WERI-Rb-1 (cell line): ENCODE measurements around the gene SLC27A4.

ENCODE experiments used
- DNase-seq: peaks from one replicate; pipeline ENCODE4 v3.0.0-alpha.2; 2020
- H3K27ac ChIP-seq: fragments of 250-450 bp; sonication (Bioruptor Pico); 2 replicates; pipeline ENCODE4 v1.5.1; 2020; ENCODE audit warnings: mild to moderate bottlenecking, moderate library complexity
- H3K27me3 ChIP-seq: fragments of 250-450 bp; sonication (Bioruptor Pico); 2 replicates; pipeline ENCODE4 v1.5.1; 2021; ENCODE audit warnings: mild to moderate bottlenecking, low read depth, moderate library complexity; ENCODE audit not compliant: insufficient read depth, severe bottlenecking
- H3K36me3 ChIP-seq: fragments of 250-450 bp; sonication (Bioruptor Pico); 2 replicates; pipeline ENCODE4 v1.5.1; 2020; ENCODE audit warnings: mild to moderate bottlenecking, moderate library complexity
- H3K4me3 ChIP-seq: 2 replicates; pipeline ENCODE4 v1.5.1; 2011; ENCODE audit warnings: low read depth, mild to moderate bottlenecking, control low read depth, low read length
- H3K9me3 ChIP-seq: fragments of 250-450 bp; sonication (Bioruptor Pico); 2 replicates; pipeline ENCODE4 v1.5.1; 2021; ENCODE audit warnings: mild to moderate bottlenecking, moderate library complexity; ENCODE audit not compliant: severe bottlenecking
- TF ChIP-seq, protein P1 (sequence below): IDR thresholded peaks from 2 replicates; pipeline ENCODE4 v1.5.1; 2011; ENCODE audit warnings: low read depth, mild to moderate bottlenecking, control low read depth, inconsistent platforms, low read length

SLC27A4 gene

DNA sequence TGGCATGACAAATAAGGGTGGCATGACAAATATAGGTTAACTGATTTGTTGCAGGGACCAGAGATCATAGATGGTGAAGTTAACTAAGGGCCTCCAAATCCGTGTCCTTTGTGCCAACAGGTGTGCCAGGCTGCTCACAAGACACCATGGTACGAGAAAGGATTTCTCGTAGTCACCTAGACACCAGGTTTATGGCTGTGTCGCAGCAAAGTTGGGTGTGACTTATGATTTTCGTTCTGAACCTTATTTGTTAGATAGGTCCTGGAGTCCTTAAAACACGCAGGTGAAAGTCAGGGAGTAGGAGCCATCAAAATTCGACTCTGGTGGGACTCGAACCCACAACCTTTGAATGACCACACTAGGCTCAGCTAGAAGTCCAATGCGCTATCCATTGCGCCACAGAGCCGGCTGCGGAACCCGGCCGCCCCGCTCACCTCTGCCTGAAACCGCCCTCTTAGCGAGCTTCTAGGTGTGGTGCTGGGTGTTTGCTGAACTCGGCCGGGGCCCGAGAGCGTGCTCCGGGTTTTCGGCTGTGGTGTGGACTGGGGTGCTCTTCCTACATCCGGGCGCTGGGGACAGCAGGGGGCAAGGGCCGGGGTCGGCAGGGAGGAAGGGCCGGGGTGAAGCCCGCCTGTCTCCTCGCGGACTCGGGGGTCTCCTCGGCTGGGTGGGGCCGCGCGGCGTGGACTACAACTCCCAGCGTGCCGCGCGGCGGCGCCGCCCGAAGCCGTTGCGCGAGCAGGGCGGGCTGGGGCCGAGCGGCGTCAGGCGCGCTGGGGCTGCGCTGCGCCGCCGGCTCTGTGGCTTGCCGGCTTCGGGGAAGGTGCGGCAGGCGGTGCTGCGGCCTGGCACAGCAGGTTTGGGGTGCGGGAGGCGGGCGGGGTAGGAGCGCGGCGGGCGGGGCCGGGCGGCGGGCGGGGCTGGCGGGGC is at the start of gene SLC27A4:
TSS of gene SLC27A4 (plus strand) at position 767 of the 930 bp plus-strand sequence. CDS start 2,606 bp downstream, outside the sequence.
- peak; percentile 83 for DNase-seq
- Histone ChIP-seq H3K27me3 (no peaks in the 10 kb centered on the region), H3K9me3 (no peaks in the 10 kb centered on the region), H3K36me3 (peaks cover 20% of the 10 kb centered on the region), H3K27ac (peak within 1 kb of the TSS; percentile 54), H3K4me3 (peak within 1 kb of the TSS; percentile 84)
- TF ChIP-seq, protein P1, sequence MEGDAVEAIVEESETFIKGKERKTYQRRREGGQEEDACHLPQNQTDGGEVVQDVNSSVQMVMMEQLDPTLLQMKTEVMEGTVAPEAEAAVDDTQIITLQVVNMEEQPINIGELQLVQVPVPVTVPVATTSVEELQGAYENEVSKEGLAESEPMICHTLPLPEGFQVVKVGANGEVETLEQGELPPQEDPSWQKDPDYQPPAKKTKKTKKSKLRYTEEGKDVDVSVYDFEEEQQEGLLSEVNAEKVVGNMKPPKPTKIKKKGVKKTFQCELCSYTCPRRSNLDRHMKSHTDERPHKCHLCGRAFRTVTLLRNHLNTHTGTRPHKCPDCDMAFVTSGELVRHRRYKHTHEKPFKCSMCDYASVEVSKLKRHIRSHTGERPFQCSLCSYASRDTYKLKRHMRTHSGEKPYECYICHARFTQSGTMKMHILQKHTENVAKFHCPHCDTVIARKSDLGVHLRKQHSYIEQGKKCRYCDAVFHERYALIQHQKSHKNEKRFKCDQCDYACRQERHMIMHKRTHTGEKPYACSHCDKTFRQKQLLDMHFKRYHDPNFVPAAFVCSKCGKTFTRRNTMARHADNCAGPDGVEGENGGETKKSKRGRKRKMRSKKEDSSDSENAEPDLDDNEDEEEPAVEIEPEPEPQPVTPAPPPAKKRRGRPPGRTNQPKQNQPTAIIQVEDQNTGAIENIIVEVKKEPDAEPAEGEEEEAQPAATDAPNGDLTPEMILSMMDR = no peak

DNA sequence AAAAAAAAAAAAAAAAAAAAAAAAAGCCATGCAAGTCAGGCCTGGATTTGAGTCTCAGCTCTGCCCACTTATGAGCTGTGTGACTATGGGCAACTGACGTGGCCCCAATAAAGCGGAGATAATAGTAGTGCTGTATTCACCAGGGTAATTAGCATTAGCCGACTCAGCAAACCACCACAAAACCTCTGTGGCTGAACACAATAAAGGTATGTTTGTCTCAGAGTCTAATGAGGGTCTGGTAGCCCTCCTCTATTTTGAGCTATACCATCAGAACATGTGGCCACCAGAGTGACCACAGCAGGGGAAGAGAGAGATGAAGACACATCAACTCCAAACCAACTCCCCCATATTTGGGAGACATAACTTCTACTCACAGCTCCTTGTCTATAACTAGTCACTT is 48.3 kb upstream of the SLC27A4 start:
- no peak overlapping the region for H3K27ac ChIP-seq
- peaks cover 32% of the 10 kb centered on the region for H3K36me3 ChIP-seq
- H3K4me3 ChIP-seq = no peak overlapping the region
- no peaks in the 10 kb centered on the region for H3K27me3 ChIP-seq
- TF ChIP-seq, protein P1 = no peak
- no peak for DNase-seq
- no peaks in the 10 kb centered on the region for H3K9me3 ChIP-seq

DNA sequence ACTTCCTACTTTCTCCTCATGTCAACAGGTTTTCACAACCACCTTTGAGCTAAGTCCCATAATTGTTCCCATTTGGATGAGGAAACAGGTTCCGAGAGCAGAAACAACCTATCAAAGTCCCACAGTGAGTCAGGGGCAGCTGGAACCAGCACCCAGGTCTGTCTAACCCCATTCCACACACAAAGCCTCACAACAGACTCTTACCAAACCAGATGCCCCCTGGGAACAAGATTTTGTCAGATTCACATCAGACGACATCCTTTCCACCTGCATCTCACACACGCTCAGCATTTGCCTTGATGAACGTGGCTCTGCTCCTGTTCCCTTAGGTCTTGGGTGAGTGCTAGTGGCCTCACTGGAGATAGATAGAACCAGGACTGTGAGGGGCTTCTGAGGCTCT is 47.2 kb upstream of the SLC27A4 start:
- no peak for DNase-seq
- TF ChIP-seq, protein P1 = no peak
- Histone ChIP-seq H3K9me3 (no peaks in the 10 kb centered on the region), H3K27me3 (no peaks in the 10 kb centered on the region), H3K27ac (no peak overlapping the region), H3K4me3 (no peak overlapping the region), H3K36me3 (peaks cover 26% of the 10 kb centered on the region)

DNA sequence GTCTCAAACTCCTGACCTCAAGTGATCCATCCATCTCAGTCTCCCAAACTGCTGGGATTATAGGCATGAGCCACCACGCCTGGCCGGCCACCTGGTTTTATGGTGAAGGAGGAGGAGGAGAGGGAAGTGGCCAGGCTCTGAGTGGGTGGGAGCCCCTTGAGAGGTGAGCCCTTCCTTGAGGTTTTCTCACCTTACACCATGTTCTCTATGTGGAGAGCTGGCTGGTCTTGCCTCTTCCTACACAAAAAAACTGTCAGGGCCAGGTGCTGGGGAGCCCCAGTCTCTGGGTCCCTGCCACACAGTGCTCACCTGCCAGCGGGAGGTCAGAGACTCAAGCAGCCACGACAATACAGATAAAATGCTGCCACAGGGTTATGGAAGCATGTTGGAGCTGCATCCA is 46.2 kb upstream of the SLC27A4 start:
- no peak overlapping the region for H3K4me3 ChIP-seq
- DNase-seq = no peak
- TF ChIP-seq, protein P1 = no peak
- H3K9me3 ChIP-seq = no peaks in the 10 kb centered on the region
- H3K27me3 ChIP-seq = no peaks in the 10 kb centered on the region
- H3K36me3 ChIP-seq = peaks cover 15% of the 10 kb centered on the region
- no peak overlapping the region for H3K27ac ChIP-seq

DNA sequence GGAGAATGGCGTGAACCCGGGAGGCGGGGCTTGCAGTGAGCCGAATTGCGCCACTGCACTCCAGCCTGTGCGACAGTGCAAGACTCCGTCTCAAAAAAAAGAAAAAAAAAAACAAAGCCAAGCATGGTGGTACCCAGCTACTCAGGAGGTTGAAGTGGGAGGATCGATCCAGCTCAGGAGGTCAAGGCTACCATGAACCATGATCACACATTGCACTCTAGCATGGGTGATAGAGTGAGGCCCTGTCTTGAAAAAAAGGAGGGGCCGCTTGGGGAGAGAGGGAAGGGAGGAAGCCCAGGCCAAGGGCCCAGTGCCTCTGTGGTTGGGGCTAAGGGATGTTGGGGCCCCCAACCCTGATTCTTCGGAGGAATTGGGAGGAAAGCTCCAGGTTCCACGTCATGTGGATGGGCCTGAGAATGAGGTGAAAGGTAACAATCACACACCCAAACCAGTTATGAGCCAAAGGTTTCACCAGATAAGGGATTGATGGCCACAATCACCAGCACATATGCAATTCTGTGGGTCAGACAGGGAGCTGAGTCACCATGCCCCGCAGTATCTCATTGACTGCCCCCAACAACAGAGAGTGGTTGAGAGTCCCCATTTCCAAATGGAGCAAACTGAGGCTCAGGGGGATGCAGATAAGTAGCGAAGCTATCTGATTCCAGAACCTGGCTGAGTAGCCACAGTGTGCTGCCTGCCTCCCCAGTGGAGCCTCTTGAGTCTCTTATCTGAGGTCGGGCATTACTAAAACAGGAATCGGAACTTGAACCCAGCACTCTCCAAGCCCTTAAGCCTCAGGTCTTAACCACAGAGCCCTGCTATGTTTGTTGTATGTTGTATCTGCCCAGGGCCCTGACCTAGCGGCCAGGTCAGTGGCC is 43.7 kb upstream of the SLC27A4 start:
- TF ChIP-seq, protein P1 = no peak
- H3K9me3 ChIP-seq = no peaks in the 10 kb centered on the region
- H3K27ac ChIP-seq = no peak overlapping the region
- H3K27me3 ChIP-seq = no peaks in the 10 kb centered on the region
- no peak for DNase-seq
- H3K36me3 ChIP-seq = peaks cover 9% of the 10 kb centered on the region
- H3K4me3 ChIP-seq = no peak overlapping the region
